BLaER1 treated with 17β-estradiol and CSF1 and Interleukin-3, amounts not matched to agents 10 nM and 100 nM (cell line): ENCODE measurements around the gene ZMYM2.

Source experiments
- H3K27ac ChIP-seq, 11 experiments: shearing (Covaris generic); formaldehyde crosslinking; 2 replicates each; pipeline ENCODE4 v1.8.1; 2022
- H3K27me3 ChIP-seq, 11 experiments: shearing (Covaris generic); formaldehyde crosslinking; 2 replicates each; pipeline ENCODE4 v1.8.1; 2022
- H3K36me3 ChIP-seq, 11 experiments: shearing (Covaris generic); formaldehyde crosslinking; 2 replicates each; pipeline ENCODE4 v1.8.1; 2022
- H3K4me1 ChIP-seq, 10 experiments: shearing (Covaris generic); formaldehyde crosslinking; 2 replicates each; pipeline ENCODE4 v1.8.1; 2022
- H3K4me2 ChIP-seq, 11 experiments: shearing (Covaris generic); formaldehyde crosslinking; 2 replicates each; pipeline ENCODE4 v1.8.1; 2022
- H3K4me3 ChIP-seq, 10 experiments: shearing (Covaris generic); formaldehyde crosslinking; 2 replicates each; pipeline ENCODE4 v1.8.1; 2022
- H3K9ac ChIP-seq, 11 experiments: shearing (Covaris generic); formaldehyde crosslinking; 2 replicates each; pipeline ENCODE4 v1.8.1; 2022
- H3K9me3 ChIP-seq, 11 experiments: shearing (Covaris generic); formaldehyde crosslinking; replicated peaks in 1 of 11; 2 replicates each; pipeline ENCODE4 v1.8.1; 2022
- H4K20me1 ChIP-seq, 11 experiments: shearing (Covaris generic); formaldehyde crosslinking; 2 replicates each; pipeline ENCODE4 v1.8.1; 2022
- Cebpa-rat ChIP-seq, 11 experiments: shearing (Covaris generic); IDR thresholded peaks; 2 replicates each; pipeline ENCODE4 v1.8.1; 2022

The ZMYM2 gene

GRCh38 chr13:20116213-20116612 is 157.7 kb downstream of the ZMYM2 start:
- no peak for TF ChIP-seq Cebpa-rat (IDR thresholded peaks at IDR 0.05)
- H3K4me2 ChIP-seq = no peak overlapping the region
- H3K9me3 ChIP-seq = peaks cover 0 to 9% (median 0%) of the 10 kb centered on the region in 11 experiments; a peak in 3 of 22 replicates

GRCh38 chr13:20118268-20119140 is 160.0 kb downstream of the ZMYM2 start:
- Histone ChIP-seq H3K36me3 (no peaks in the 10 kb centered on the region), H4K20me1 (no peaks in the 10 kb centered on the region; a peak in 1 of 22 replicates), H3K4me3 (peak overlapping the region; percentile 37 to 66 (median 52); a peak in 19 of 20 replicates), H3K4me2 (peak overlapping the region; percentile 40 to 82 (median 73)), H3K9me3 (peaks cover 0 to 9% (median 0%) of the 10 kb centered on the region in 11 experiments; a peak in 3 of 22 replicates), H3K27ac (peak overlapping the region in 9 of 11 experiments; percentile 15 to 57 (median 40); a peak in 14 of 22 replicates), H3K27me3 (peaks cover 5 to 30% (median 17%) of the 10 kb centered on the region in 11 experiments; a peak in 18 of 22 replicates), H3K9ac (peak overlapping the region; percentile 27 to 63 (median 52); a peak in 17 of 22 replicates), H3K4me1 (peaks cover 7 to 31% (median 21%) of the 10 kb centered on the region in 10 experiments; a peak in 18 of 20 replicates)
- TF ChIP-seq Cebpa-rat (IDR thresholded peaks at IDR 0.05) = no peak

More at GRCh38 chr13:20116213-20116612, 157.7 kb downstream of the ZMYM2 start:
- H3K9ac ChIP-seq = no peak overlapping the region
- H3K27ac ChIP-seq = no peak overlapping the region
- H4K20me1 ChIP-seq = no peaks in the 10 kb centered on the region; a peak in 1 of 22 replicates
- H3K27me3 ChIP-seq = peaks cover 4 to 25% (median 17%) of the 10 kb centered on the region in 11 experiments; a peak in 18 of 22 replicates
- H3K4me1 ChIP-seq = peaks cover 2 to 26% (median 15%) of the 10 kb centered on the region in 10 experiments; a peak in 17 of 20 replicates
- H3K4me3 ChIP-seq = no peak overlapping the region
- H3K36me3 ChIP-seq = no peaks in the 10 kb centered on the region

DNA sequence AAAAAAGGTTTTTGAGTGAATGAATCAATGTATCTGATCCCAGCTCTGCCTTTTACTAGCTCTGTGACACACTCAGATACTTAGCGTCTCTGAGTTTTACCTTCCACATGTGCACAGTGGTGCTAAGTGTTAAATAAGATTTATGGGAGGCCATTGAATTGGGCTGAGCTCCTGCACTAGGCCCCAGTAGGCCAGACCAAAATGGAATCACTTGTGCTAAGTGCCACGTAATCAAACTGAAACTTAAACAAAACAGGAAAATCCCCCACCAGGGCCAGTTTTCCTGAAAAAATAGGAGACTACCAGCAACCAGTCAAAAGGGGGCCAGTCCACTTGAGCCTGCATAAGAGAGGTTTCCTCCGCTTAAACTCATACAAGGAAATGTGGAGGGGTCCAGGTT is 161.4 kb downstream of the ZMYM2 start:
- Histone ChIP-seq H3K4me2 (peak overlapping the region; percentile 40 to 82 (median 73)), H3K27ac (peak overlapping the region in 8 of 11 experiments; percentile 25 to 73 (median 44); a peak in 12 of 22 replicates), H3K4me1 (peaks cover 7 to 31% (median 21%) of the 10 kb centered on the region in 10 experiments; a peak in 18 of 20 replicates), H3K4me3 (peak overlapping the region in 8 of 10 experiments; percentile 52 to 68 (median 58); a peak in 13 of 20 replicates), H4K20me1 (no peaks in the 10 kb centered on the region; a peak in 1 of 22 replicates), H3K9me3 (peaks cover 0 to 9% (median 0%) of the 10 kb centered on the region in 11 experiments; a peak in 3 of 22 replicates), H3K36me3 (no peaks in the 10 kb centered on the region), H3K27me3 (peaks cover 5 to 43% (median 22%) of the 10 kb centered on the region in 11 experiments; a peak in 19 of 22 replicates), H3K9ac (peak overlapping the region in 2 of 11 experiments; percentile 44 to 74; a peak in 3 of 22 replicates)
- TF ChIP-seq Cebpa-rat (IDR thresholded peaks at IDR 0.05) = no peak

- Histone ChIP-seq H3K4me3 (peak overlapping the region; percentile 48 to 68 (median 56)), H3K9ac (peak overlapping the region; percentile 44 to 74 (median 67); a peak in 18 of 22 replicates), H3K4me1 (peaks cover 7 to 31% (median 21%) of the 10 kb centered on the region in 10 experiments; a peak in 18 of 20 replicates), H3K27me3 (peaks cover 16 to 55% (median 31%) of the 10 kb centered on the region in 11 experiments), H4K20me1 (no peaks in the 10 kb centered on the region; a peak in 1 of 22 replicates), H3K4me2 (peak overlapping the region; percentile 40 to 82 (median 73)), H3K27ac (peak overlapping the region in 10 of 11 experiments; percentile 43 to 73 (median 60); a peak in 17 of 22 replicates), H3K36me3 (no peaks in the 10 kb centered on the region), H3K9me3 (peaks cover 0 to 9% (median 0%) of the 10 kb centered on the region in 11 experiments; a peak in 3 of 22 replicates)
- peak in 4 of 11 experiments; percentile 11 to 32 (median 20); a peak in 2 of 22 replicates for TF ChIP-seq Cebpa-rat (IDR thresholded peaks at IDR 0.05)
Observed at GRCh38 chr13:20121159-20121525, 162.6 kb downstream of the ZMYM2 start.

GRCh38 chr13:20124303-20124702 is 165.8 kb downstream of the ZMYM2 start:
- H3K27me3 ChIP-seq = peaks cover 43 to 75% (median 54%) of the 10 kb centered on the region in 11 experiments
- H3K4me3 ChIP-seq = no peak overlapping the region
- peaks cover 23 to 44% (median 33%) of the 10 kb centered on the region in 10 experiments for H3K4me1 ChIP-seq
- H3K27ac ChIP-seq = no peak overlapping the region
- H3K9me3 ChIP-seq = peaks cover 0 to 9% (median 0%) of the 10 kb centered on the region in 11 experiments; a peak in 4 of 22 replicates
- TF ChIP-seq Cebpa-rat (IDR thresholded peaks at IDR 0.05) = no peak
- no peak overlapping the region for H3K9ac ChIP-seq
- H4K20me1 ChIP-seq = peaks cover 0 to 23% (median 4%) of the 10 kb centered on the region in 11 experiments; a peak in 8 of 22 replicates
- no peak overlapping the region for H3K4me2 ChIP-seq
- no peaks in the 10 kb centered on the region for H3K36me3 ChIP-seq

DNA sequence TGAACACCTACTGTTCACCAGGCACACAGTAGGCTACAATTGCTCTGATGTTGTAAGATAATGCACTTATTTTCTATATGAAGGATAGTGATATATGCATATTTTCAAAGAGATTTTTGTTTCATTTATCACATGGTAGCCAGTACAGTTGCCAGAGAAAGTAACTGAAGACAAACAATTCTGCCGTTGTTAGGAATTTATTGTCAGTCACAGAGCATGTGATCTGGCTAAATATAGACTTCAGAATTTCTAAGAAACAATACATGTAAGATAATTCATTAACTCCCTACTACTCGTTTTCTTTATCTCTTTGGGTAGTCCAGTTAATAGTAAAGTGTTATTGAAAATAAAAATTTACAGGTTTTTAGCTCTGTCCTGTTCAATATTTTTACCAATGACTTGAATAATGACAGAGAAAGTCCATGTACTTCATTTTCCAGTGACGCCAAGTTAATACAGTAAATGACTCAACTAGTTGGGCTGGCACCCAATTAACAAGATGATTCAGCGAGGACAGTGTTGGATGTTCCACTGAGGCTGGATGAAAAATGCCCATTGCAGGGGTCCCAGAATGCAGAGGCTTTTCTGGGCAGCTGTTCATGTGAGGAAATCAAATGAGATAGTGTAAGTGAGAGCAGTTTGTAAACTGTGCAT is 166.7 kb downstream of the ZMYM2 start:
- H3K36me3 ChIP-seq = no peaks in the 10 kb centered on the region
- H3K4me3 ChIP-seq = no peak overlapping the region
- H3K9me3 ChIP-seq = peaks cover 0 to 8% (median 0%) of the 10 kb centered on the region in 11 experiments; a peak in 2 of 22 replicates
- H3K27ac ChIP-seq = no peak overlapping the region
- H3K4me2 ChIP-seq = peak overlapping the region in 1 of 11 experiments; percentile 10; a peak in 1 of 22 replicates
- H3K4me1 ChIP-seq = peaks cover 22 to 35% (median 25%) of the 10 kb centered on the region in 10 experiments
- H3K9ac ChIP-seq = no peak overlapping the region
- H4K20me1 ChIP-seq = peaks cover 0 to 23% (median 4%) of the 10 kb centered on the region in 11 experiments; a peak in 8 of 22 replicates
- peaks cover 52 to 77% (median 60%) of the 10 kb centered on the region in 11 experiments for H3K27me3 ChIP-seq
- TF ChIP-seq Cebpa-rat (IDR thresholded peaks at IDR 0.05) = no peak

DNA sequence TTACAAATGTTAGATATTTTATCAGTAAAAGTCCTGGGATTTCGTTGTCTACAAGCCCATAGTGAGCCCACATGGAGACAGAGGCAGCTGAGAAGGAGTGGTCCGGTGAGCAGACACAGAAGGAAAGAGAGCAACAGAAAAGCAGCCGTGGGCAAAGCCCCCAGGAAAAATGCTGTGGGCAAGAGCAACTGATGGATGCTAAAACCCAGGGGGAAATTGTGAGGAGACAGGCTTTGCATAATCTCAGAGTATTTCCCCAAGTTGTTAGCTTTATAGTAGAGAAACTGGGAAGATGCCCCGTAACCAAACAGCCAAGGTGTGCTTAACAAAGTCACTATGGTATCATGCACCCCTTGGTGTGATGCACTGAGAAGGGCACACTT is 167.2 kb downstream of the ZMYM2 start:
- Histone ChIP-seq H3K4me2 (no peak overlapping the region), H3K36me3 (no peaks in the 10 kb centered on the region), H3K9me3 (peaks cover 0 to 3% (median 0%) of the 10 kb centered on the region in 11 experiments; a peak in 1 of 22 replicates), H3K27me3 (peaks cover 57 to 76% (median 64%) of the 10 kb centered on the region in 11 experiments), H4K20me1 (peaks cover 0 to 23% (median 4%) of the 10 kb centered on the region in 11 experiments; a peak in 8 of 22 replicates), H3K4me3 (no peak overlapping the region), H3K4me1 (peaks cover 20 to 30% (median 23%) of the 10 kb centered on the region in 10 experiments), H3K27ac (no peak overlapping the region), H3K9ac (no peak overlapping the region)
- no peak for TF ChIP-seq Cebpa-rat (IDR thresholded peaks at IDR 0.05)
